ENCODE results near the gene ANKRD63. TPM values are rescaled to one million over a fixed set of nuclear protein-coding genes. Genes with fewer than 3 reads are reported as not detected.

The ANKRD63 gene
- total and polyA plus RNA-seq, 2 of the 13 experiments (the other 11 are each of a cell fraction or from before 2014, with no cell fraction given): not detected

- TF ChIP-seq ZFP36 (IDR thresholded peaks at IDR 0.05; ENCODE audit: borderline replicate concordance, low read depth, low read length, partially characterized antibody) (no peak), NFKBIZ (CRISPR knock-in tag; IDR thresholded peaks at IDR 0.05) (no peak), ZNF564 (CRISPR knock-in tag; IDR thresholded peaks at IDR 0.05) (no peak), GATAD1 (CRISPR knock-in tag; IDR thresholded peaks at IDR 0.05) (no peak), HNRNPL (IDR thresholded peaks at IDR 0.05; ENCODE audit: low read depth, low read length) (peak; percentile 95), ZNF777 (CRISPR knock-in tag; IDR thresholded peaks at IDR 0.05) (0 out of 2 replicates have a peak, but pooled peaks have one; percentile 35), MYC (CRISPR knock-in tag; IDR thresholded peaks at IDR 0.05; ENCODE audit: borderline replicate concordance) (peak; percentile 53; the same call in 1 of the 2 replicates)
- TF ChIP-seq, protein P1, sequence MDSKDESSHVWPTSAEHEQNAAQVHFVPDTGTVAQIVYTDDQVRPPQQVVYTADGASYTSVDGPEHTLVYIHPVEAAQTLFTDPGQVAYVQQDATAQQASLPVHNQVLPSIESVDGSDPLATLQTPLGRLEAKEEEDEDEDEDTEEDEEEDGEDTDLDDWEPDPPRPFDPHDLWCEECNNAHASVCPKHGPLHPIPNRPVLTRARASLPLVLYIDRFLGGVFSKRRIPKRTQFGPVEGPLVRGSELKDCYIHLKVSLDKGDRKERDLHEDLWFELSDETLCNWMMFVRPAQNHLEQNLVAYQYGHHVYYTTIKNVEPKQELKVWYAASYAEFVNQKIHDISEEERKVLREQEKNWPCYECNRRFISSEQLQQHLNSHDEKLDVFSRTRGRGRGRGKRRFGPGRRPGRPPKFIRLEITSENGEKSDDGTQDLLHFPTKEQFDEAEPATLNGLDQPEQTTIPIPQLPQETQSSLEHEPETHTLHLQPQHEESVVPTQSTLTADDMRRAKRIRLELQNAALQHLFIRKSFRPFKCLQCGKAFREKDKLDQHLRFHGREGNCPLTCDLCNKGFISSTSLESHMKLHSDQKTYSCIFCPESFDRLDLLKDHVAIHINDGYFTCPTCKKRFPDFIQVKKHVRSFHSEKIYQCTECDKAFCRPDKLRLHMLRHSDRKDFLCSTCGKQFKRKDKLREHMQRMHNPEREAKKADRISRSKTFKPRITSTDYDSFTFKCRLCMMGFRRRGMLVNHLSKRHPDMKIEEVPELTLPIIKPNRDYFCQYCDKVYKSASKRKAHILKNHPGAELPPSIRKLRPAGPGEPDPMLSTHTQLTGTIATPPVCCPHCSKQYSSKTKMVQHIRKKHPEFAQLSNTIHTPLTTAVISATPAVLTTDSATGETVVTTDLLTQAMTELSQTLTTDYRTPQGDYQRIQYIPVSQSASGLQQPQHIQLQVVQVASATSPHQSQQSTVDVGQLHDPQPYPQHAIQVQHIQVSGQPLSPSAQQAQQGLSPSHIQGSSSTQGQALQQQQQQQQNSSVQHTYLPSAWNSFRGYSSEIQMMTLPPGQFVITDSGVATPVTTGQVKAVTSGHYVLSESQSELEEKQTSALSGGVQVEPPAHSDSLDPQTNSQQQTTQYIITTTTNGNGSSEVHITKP (CRISPR knock-in tag; IDR thresholded peaks at IDR 0.05; ENCODE audit: low read depth): no peak
- TF ChIP-seq, protein P2, sequence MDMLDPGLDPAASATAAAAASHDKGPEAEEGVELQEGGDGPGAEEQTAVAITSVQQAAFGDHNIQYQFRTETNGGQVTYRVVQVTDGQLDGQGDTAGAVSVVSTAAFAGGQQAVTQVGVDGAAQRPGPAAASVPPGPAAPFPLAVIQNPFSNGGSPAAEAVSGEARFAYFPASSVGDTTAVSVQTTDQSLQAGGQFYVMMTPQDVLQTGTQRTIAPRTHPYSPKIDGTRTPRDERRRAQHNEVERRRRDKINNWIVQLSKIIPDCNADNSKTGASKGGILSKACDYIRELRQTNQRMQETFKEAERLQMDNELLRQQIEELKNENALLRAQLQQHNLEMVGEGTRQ (IDR thresholded peaks at IDR 0.05; ENCODE audit: low read depth, low read length): no peak
- TF ChIP-seq, protein P2 (CRISPR knock-in tag; IDR thresholded peaks at IDR 0.05; ENCODE audit: borderline replicate concordance): no peak
Observed at GRCh38 chr15:40272485-40273056, 10.3 kb downstream of the ANKRD63 start (continued).
